Kidney capillary endothelial cell (primary cell): Measurements from ENCODE around the gene PABPC1L.

Experiments
- DNase-seq: peaks from one replicate; pipeline ENCODE4 v3.0.0-alpha.2; 2018; ENCODE audit warnings: low spot score

Gene PABPC1L

GRCh38 chr20:44942264-44942973 lies 32.6 kb downstream of the PABPC1L start:
- no peak for DNase-seq

- no peak for DNase-seq
Measured at GRCh38 chr20:44943828-44944227, 34.0 kb downstream of the PABPC1L start.

GRCh38 chr20:44945261-44945660 lies 35.4 kb downstream of the PABPC1L start:
- no peak for DNase-seq

- no peak for DNase-seq
Measured at GRCh38 chr20:44946271-44946852, 36.5 kb downstream of the PABPC1L start.

GRCh38 chr20:44948107-44948506 lies 38.2 kb downstream of the PABPC1L start:
- DNase-seq: no peak

- DNase-seq: no peak
Measured at GRCh38 chr20:44948513-44948912, 38.7 kb downstream of the PABPC1L start.

- DNase-seq: no peak
Measured at GRCh38 chr20:44950368-44950767, 40.5 kb downstream of the PABPC1L start.

- DNase-seq: no peak
Measured at GRCh38 chr20:44952731-44953130, 42.9 kb downstream of the PABPC1L start.

- DNase-seq: no peak
Measured at GRCh38 chr20:44954211-44954610, 44.4 kb downstream of the PABPC1L start.

- DNase-seq: no peak
Measured at GRCh38 chr20:44955270-44955669, 45.4 kb downstream of the PABPC1L start.

GRCh38 chr20:44956410-44956809 lies 46.5 kb downstream of the PABPC1L start:
- no peak for DNase-seq

GRCh38 chr20:44958276-44958675 lies 48.4 kb downstream of the PABPC1L start:
- no peak for DNase-seq

GRCh38 chr20:44959082-44959637 lies 49.3 kb downstream of the PABPC1L start:
- no peak for DNase-seq

- peak; percentile 65 for DNase-seq
Measured at GRCh38 chr20:44959638-44960102, 49.8 kb downstream of the PABPC1L start.

- peak; percentile 91 for DNase-seq
Measured at GRCh38 chr20:44960103-44960852, 50.4 kb downstream of the PABPC1L start, which contains the start of gene TOMM34. Gene TOMM34 (minus strand): TSS chr20:44960397. CDS start chr20:44960333, 64 bp downstream.

GRCh38 chr20:44961011-44961869 lies 51.4 kb downstream of the PABPC1L start:
- DNase-seq: no peak

- peak; percentile 76 for DNase-seq
Measured at GRCh38 chr20:44961870-44962267, 52.0 kb downstream of the PABPC1L start.

GRCh38 chr20:44962483-44962882 lies 52.6 kb downstream of the PABPC1L start:
- no peak for DNase-seq

GRCh38 chr20:44963325-44964215 lies 53.7 kb downstream of the PABPC1L start:
- DNase-seq: no peak

- DNase-seq: no peak
Measured at GRCh38 chr20:44965651-44966029, 55.8 kb downstream of the PABPC1L start.
